KOPT-K1 (cell line): Measurements from ENCODE around the gene HS6ST1.

Experiments
- H3K27ac ChIP-seq: fragments of 200-600 bp; sonication (generic); 2 replicates; pipeline ENCODE4 v1.5.1; 2016; ENCODE audit warnings: antibody characterized with exemption, mild to moderate bottlenecking, low read depth, low read length; ENCODE audit not compliant: poor library complexity, severe bottlenecking
- H3K36me3 ChIP-seq: fragments of 200-600 bp; sonication (generic); 2 replicates; pipeline ENCODE4 v1.5.1; 2017; ENCODE audit warnings: antibody characterized with exemption, mild to moderate bottlenecking, low read length, moderate library complexity; ENCODE audit not compliant: insufficient read depth
- H3K9me3 ChIP-seq: fragments of 200-600 bp; sonication (generic); 2 replicates; pipeline ENCODE4 v1.5.1; 2017; ENCODE audit warnings: antibody characterized with exemption, low read length, mild to moderate bottlenecking; ENCODE audit not compliant: insufficient read depth, poor library complexity, severe bottlenecking

The HS6ST1 gene

DNA sequence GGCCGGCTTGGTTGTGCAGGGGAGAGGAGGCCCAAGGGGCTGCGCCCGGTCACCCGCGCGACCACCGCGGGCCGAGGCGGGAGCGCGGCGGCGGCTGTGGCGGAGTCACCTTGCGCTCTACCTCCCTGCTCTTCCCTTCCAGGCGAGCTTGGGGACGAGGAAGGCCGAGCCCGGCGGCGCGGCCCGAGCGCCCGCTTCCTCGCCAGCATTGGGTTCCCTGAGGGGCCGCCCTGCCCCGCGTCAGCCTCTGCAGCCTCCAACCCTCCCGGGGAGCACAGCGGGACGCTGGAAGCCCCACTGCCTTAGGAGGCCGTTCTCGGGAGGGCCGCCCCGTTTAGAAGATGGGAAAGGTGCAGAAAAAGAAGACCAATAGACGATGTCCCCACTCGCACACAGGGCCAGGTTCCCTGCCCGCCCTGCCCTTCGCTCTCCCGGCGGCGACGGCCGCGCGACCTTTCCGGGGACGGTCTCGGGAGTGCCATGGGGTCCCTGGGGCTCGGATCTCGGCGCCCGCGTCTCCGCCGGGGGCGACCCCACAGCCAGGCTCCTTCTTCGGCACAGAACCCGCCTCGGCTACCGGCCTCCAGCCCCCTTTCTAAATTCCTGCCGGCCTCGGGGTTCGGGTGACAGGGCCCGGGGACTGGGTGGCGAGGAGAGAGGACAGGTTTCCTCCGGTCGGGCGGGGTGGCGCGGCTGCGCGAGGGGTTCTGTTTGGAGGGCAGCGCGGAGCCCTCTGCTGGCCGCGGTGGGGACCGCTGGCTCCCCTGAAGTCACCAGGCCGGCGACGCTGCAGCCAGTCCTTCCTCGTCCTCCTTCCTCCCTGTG, 85.5 kb downstream of the HS6ST1 start:
- no peaks in the 10 kb centered on the region for H3K36me3 ChIP-seq
- no peak overlapping the region for H3K27ac ChIP-seq

DNA sequence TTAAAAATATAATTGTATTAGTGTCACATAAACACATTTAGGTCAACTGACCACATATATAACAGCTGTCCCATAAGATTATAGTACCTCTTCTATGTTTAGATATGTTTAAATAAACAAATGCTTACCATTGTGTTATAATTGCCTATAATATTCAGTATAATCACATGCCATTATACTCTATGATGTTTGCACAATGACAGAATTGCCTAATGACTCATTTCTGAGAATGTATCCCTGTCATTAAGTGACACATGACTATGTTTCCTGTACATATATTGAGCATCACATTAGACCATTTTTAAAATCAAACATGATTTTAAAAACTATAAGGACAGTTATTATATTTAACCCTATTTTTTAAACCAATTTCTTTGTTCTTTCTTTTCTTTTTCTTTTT, 89.8 kb downstream of the HS6ST1 start:
- H3K36me3 ChIP-seq = no peaks in the 10 kb centered on the region
- H3K9me3 ChIP-seq = no peaks in the 10 kb centered on the region
- H3K27ac ChIP-seq = no peak overlapping the region

More for the DNA sequence above, 85.5 kb downstream of the HS6ST1 start:
- H3K9me3 ChIP-seq = no peaks in the 10 kb centered on the region

DNA sequence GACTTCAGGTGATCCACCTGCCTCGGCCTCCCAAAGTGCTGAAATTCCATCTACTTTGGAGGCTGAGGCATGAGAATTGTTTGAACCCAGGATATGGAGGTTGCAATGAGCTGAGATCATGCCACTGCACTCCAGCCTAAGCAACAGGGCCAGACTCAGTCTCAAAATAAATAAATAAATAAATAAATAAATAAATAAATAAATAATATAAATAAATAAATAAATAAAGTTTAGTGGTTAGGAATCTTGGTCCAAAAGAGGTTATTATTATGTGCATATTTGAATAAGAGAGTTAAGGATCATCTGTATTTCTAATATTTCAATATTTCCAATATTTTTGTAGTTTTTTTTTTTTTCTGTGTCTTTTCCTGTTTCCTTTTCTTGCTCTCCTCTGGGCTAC, 90.8 kb downstream of the HS6ST1 start:
- Histone ChIP-seq H3K9me3 (no peaks in the 10 kb centered on the region), H3K27ac (no peak overlapping the region), H3K36me3 (no peaks in the 10 kb centered on the region)

DNA sequence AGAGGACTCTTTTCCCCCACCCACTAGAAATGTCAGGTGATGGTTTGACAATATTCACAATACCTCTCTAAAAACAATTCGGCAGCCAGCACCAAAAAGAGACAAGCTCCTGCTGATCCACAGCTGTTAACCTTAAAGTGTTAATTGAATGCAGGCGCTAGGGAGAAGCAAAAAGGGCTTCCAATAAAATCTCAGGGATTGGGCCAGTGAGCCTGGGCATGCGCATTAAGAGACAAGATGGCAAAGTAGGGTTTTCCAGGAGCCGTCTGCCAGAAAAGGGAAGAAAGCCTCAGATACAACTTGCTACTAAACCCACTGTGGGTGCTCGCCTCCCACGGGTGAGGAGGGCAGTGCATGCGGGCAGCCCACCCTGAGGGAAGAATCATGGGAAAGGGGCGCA, 98.8 kb downstream of the HS6ST1 start:
- no peaks in the 10 kb centered on the region for H3K9me3 ChIP-seq
- no peaks in the 10 kb centered on the region for H3K36me3 ChIP-seq

DNA sequence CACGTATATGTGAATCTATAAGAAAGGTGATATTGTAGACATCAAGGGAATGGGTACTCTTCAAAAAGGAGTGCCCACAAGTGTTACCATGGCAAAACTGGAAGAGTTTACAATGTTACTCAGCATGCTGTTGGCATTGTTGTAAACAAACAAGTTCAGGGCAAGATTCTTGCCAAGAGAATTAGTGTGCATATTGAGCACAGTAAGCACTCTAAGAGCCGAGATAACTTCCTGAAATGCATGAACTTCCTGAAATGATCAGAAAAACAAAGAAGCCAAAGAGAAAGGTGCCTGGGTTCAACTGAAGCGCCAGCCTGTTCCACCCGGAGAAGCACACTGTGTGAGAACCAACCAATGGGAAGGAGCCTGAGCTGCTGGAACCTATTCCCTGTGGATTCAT, 101.0 kb downstream of the HS6ST1 start:
- H3K27ac ChIP-seq = no peak overlapping the region
- no peaks in the 10 kb centered on the region for H3K9me3 ChIP-seq
- H3K36me3 ChIP-seq = no peaks in the 10 kb centered on the region

More for the DNA sequence above, 98.8 kb downstream of the HS6ST1 start:
- H3K27ac ChIP-seq = no peak overlapping the region

DNA sequence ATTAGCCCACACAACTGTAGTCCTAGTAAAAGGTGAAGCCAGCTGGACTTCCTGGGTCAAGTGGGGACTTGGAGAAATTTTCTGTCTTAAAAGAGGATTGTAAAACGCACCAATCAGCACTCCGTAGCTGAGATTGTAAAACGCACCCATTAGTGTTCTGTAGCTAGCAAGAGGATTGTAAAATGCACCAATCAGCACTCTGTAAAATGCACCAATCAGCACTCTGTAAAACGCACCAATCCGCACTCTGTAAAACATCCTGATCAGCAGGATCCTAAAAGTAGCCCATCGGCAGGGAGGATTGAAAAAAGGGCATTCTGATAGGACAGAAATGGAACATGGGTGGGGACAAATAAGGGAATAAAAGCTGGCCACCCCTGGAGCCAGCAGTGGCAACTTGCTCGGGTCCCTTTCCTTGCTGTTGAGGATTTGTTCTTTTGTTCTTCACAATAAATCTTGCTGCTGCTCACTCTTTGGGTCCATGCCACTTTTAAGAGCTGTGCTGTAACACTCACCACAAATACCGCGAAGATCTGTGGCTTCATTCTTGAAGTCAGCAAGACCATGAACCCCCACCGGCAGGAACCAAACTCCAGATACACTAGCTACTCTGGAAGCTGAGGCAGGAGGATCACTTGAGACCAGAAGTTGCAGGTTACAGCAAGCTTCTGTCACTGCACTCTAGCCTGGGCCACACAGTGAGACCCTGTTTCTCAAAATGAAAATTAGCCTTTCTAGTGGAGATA, 102.6 kb downstream of the HS6ST1 start:
- Histone ChIP-seq H3K36me3 (no peaks in the 10 kb centered on the region), H3K27ac (no peak overlapping the region), H3K9me3 (no peaks in the 10 kb centered on the region)
